Skeletal muscle satellite cell (primary cell): ENCODE data around the gene MRPS9.

Experiments used
- H3K27me3 ChIP-seq: 2 replicates; pipeline ENCODE4 v1.7.0; 2013; ENCODE audit warnings: low read length; ENCODE audit not compliant: control insufficient read depth, insufficient read depth
- H3K36me3 ChIP-seq: 2 replicates; pipeline ENCODE4 v1.7.0; 2013; ENCODE audit warnings: mild to moderate bottlenecking, control low read depth, low read length; ENCODE audit not compliant: insufficient read depth
- H3K4me1 ChIP-seq: 2 replicates; pipeline ENCODE4 v1.7.0; 2013; ENCODE audit warnings: low read length; ENCODE audit not compliant: control insufficient read depth, insufficient read depth
- H3K4me2 ChIP-seq: 2 replicates; pipeline ENCODE4 v1.7.0; 2013; ENCODE audit warnings: mild to moderate bottlenecking, low read length
- H3K4me3 ChIP-seq: 2 replicates; pipeline ENCODE4 v1.7.0; 2013; ENCODE audit warnings: low read length
- H3K9ac ChIP-seq: 2 replicates; pipeline ENCODE4 v1.7.0; 2013; ENCODE audit warnings: mild to moderate bottlenecking, low read depth, low read length, moderate library complexity
- H3K9me3 ChIP-seq: replicated peaks from 2 replicates; pipeline ENCODE4 v1.7.0; 2013; ENCODE audit warnings: mild to moderate bottlenecking, control low read depth, low read length

MRPS9 gene

GRCh38 chr2:105081006-105081601 is 43.2 kb downstream of the MRPS9 start:
- Histone ChIP-seq H3K9ac (no peak overlapping the region), H3K4me3 (no peak overlapping the region), H3K27me3 (no peaks in the 10 kb centered on the region), H3K9me3 (no peaks in the 10 kb centered on the region), H3K36me3 (no peaks in the 10 kb centered on the region), H3K4me1 (peaks cover 5% of the 10 kb centered on the region), H3K4me2 (no peak overlapping the region)

GRCh38 chr2:105082107-105082506 is 44.2 kb downstream of the MRPS9 start:
- Histone ChIP-seq H3K9ac (no peak overlapping the region), H3K36me3 (no peaks in the 10 kb centered on the region), H3K27me3 (no peaks in the 10 kb centered on the region), H3K4me1 (peaks cover 5% of the 10 kb centered on the region), H3K4me2 (no peak overlapping the region), H3K4me3 (no peak overlapping the region), H3K9me3 (no peaks in the 10 kb centered on the region)

- H3K36me3 ChIP-seq, result no peaks in the 10 kb centered on the region
- no peaks in the 10 kb centered on the region for H3K4me1 ChIP-seq
- H3K9ac ChIP-seq, result no peak overlapping the region
- H3K27me3 ChIP-seq, result no peaks in the 10 kb centered on the region
- no peak overlapping the region for H3K4me2 ChIP-seq
- H3K4me3 ChIP-seq, result no peak overlapping the region
- no peaks in the 10 kb centered on the region for H3K9me3 ChIP-seq
Measured at GRCh38 chr2:105085525-105085924, 47.7 kb downstream of the MRPS9 start.

GRCh38 chr2:105087273-105087672 is 49.4 kb downstream of the MRPS9 start:
- no peak overlapping the region for H3K4me3 ChIP-seq
- H3K36me3 ChIP-seq, result no peaks in the 10 kb centered on the region
- no peak overlapping the region for H3K4me2 ChIP-seq
- no peaks in the 10 kb centered on the region for H3K27me3 ChIP-seq
- no peaks in the 10 kb centered on the region for H3K4me1 ChIP-seq
- no peaks in the 10 kb centered on the region for H3K9me3 ChIP-seq
- H3K9ac ChIP-seq, result no peak overlapping the region

GRCh38 chr2:105090091-105090490 is 52.2 kb downstream of the MRPS9 start:
- Histone ChIP-seq H3K27me3 (no peaks in the 10 kb centered on the region), H3K4me1 (no peaks in the 10 kb centered on the region), H3K4me3 (no peak overlapping the region), H3K9me3 (no peaks in the 10 kb centered on the region), H3K4me2 (no peak overlapping the region), H3K36me3 (no peaks in the 10 kb centered on the region), H3K9ac (no peak overlapping the region)

GRCh38 chr2:105092797-105093196 is 54.9 kb downstream of the MRPS9 start:
- H3K9me3 ChIP-seq, result no peaks in the 10 kb centered on the region
- H3K4me2 ChIP-seq, result no peak overlapping the region
- H3K27me3 ChIP-seq, result no peaks in the 10 kb centered on the region

GRCh38 chr2:105099153-105099552 is 61.3 kb downstream of the MRPS9 start:
- peaks cover 11% of the 10 kb centered on the region for H3K4me1 ChIP-seq
- H3K27me3 ChIP-seq, result no peaks in the 10 kb centered on the region
- H3K36me3 ChIP-seq, result peaks cover 3% of the 10 kb centered on the region
- no peak overlapping the region for H3K4me3 ChIP-seq
- H3K9ac ChIP-seq, result no peak overlapping the region
- H3K9me3 ChIP-seq, result no peaks in the 10 kb centered on the region
- H3K4me2 ChIP-seq, result no peak overlapping the region

More at GRCh38 chr2:105092797-105093196, 54.9 kb downstream of the MRPS9 start:
- peaks cover 3% of the 10 kb centered on the region for H3K36me3 ChIP-seq
- no peak overlapping the region for H3K4me3 ChIP-seq
- H3K9ac ChIP-seq, result no peak overlapping the region
- no peaks in the 10 kb centered on the region for H3K4me1 ChIP-seq

GRCh38 chr2:105100046-105100840 is 62.4 kb downstream of the MRPS9 start:
- H3K9me3 ChIP-seq, result no peaks in the 10 kb centered on the region
- no peaks in the 10 kb centered on the region for H3K27me3 ChIP-seq
- peaks cover 3% of the 10 kb centered on the region for H3K36me3 ChIP-seq
- H3K4me2 ChIP-seq, result no peak overlapping the region
- no peak overlapping the region for H3K9ac ChIP-seq
- peaks cover 11% of the 10 kb centered on the region for H3K4me1 ChIP-seq
- no peak overlapping the region for H3K4me3 ChIP-seq

- Histone ChIP-seq H3K4me1 (peaks cover 11% of the 10 kb centered on the region), H3K9me3 (no peaks in the 10 kb centered on the region), H3K4me3 (no peak overlapping the region), H3K9ac (no peak overlapping the region), H3K36me3 (no peaks in the 10 kb centered on the region), H3K27me3 (no peaks in the 10 kb centered on the region), H3K4me2 (no peak overlapping the region)
Measured at GRCh38 chr2:105102001-105102400, 64.1 kb downstream of the MRPS9 start.

GRCh38 chr2:105102963-105103421 is 65.1 kb downstream of the MRPS9 start:
- Histone ChIP-seq H3K9me3 (no peaks in the 10 kb centered on the region), H3K9ac (no peak overlapping the region), H3K4me2 (peak overlapping the region; percentile 39), H3K27me3 (no peaks in the 10 kb centered on the region), H3K4me1 (peaks cover 11% of the 10 kb centered on the region), H3K4me3 (no peak overlapping the region), H3K36me3 (no peaks in the 10 kb centered on the region)

- Histone ChIP-seq H3K4me1 (peaks cover 11% of the 10 kb centered on the region), H3K4me2 (peak overlapping the region; percentile 39), H3K9me3 (no peaks in the 10 kb centered on the region), H3K9ac (no peak overlapping the region), H3K4me3 (no peak overlapping the region), H3K36me3 (no peaks in the 10 kb centered on the region), H3K27me3 (no peaks in the 10 kb centered on the region)
Measured at GRCh38 chr2:105103481-105103880, 65.6 kb downstream of the MRPS9 start.
